SHP77 (cell line): ENCODE results near the gene AGBL1.
A peak's percentile ranks its signal among the peaks of the same experiment; 100 is the strongest.

Experiments used
- DNase-seq, 2 experiments: peaks; one replicate each; lab custom pipeline; 2025; lab: John Stamatoyannopoulos, UW

The AGBL1 gene

GRCh38 chr15:86236356-86237110, 156.9 kb downstream of the AGBL1 start:
- DNase-seq: no peak

GRCh38 chr15:86237111-86237500, 157.4 kb downstream of the AGBL1 start:
- DNase-seq: no peak

- peak in 1 of 2 experiments; percentile 33 for DNase-seq
Observed at GRCh38 chr15:86247249-86247955, 167.7 kb downstream of the AGBL1 start.

DNA sequence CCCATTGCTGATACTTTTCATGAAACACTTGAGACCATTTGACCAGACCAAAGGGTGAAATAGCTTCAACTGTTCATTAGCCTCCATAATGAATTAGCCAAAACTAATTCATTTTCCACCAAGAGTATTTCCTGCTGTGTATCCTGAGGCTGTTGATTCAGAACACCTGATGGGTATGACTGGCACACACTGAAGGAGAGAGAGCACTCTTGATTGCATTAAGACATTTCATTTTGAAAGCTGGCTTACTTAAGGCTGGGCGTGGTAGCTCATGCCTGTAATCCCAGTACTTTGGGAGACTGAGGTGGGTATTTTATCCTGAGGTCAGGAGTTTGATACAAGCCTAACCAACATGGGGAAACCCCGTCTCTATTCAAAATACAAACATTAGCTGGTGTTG, 175.6 kb downstream of the AGBL1 start:
- no peak for DNase-seq

- DNase-seq: no peak
Observed at GRCh38 chr15:86256628-86257027, 177.0 kb downstream of the AGBL1 start.

- no peak for DNase-seq
Observed at GRCh38 chr15:86259589-86259988, 179.9 kb downstream of the AGBL1 start.

- no peak for DNase-seq
Observed at GRCh38 chr15:86263230-86263629, 183.6 kb downstream of the AGBL1 start.

- no peak for DNase-seq
Observed at GRCh38 chr15:86266896-86267484, 187.3 kb downstream of the AGBL1 start.

- DNase-seq: no peak
Observed at GRCh38 chr15:86267892-86268291, 188.2 kb downstream of the AGBL1 start.

GRCh38 chr15:86268558-86268957, 188.9 kb downstream of the AGBL1 start:
- DNase-seq: no peak

- no peak for DNase-seq
Observed at GRCh38 chr15:86273309-86273708, 193.6 kb downstream of the AGBL1 start.

- no peak for DNase-seq
Observed at GRCh38 chr15:86275361-86275760, 195.7 kb downstream of the AGBL1 start.

DNA sequence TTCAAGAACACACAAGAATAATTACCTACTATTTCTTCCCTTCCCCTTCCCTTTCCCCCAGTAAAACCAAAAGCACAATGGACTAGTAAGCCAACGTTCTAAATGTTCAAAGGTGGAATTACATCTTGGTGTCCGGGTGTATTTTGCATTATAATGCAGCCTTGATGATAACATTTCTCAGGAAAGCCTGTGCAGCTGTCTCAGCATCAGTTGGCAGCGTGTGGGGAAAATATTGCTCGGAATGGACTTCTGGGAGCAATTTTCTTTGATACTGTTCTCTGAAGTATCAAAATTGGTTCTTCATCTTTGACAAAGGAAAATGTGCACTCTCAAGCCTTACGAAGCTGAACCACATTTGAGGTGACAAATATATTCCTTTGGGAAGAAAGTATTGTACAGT, 198.9 kb downstream of the AGBL1 start:
- DNase-seq: no peak

DNA sequence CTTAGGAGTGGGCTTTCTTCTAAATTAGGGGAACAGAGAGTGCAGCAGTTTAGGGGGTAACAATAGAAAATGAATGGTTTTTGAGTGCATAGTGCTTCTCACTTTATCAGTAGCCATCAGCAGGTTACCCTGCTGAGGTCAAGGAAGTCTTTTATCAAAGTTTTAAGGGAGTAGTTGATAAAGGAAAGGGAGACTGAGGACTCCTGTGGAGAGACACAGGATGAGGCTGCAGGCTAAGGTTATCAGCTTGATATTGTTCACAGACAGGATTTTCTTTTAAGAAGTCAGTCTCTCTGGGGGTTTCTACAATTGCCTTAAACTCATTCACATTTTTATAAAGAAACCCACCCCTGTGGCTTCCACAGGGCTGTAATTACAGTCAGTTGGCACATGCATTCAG, 205.0 kb downstream of the AGBL1 start:
- no peak for DNase-seq

DNA sequence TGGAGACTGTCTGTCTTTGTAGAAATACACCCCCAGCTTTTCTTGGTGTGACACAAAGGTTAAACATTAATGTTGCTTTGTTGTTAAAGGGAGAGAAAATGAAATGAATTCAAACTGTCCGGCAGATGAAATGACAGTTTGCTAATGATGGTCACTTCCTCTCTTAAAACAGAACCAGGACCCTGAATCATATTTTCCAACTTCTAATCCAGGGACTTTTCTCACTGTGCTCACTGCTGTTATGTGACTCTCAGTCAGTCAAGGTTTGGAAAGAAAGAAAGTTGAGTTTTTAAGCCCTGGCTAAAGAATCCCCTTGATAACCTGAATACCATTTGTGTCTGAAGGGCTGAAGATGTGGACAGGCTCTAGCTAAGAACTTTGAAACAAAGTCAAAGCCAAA, 215.8 kb downstream of the AGBL1 start:
- DNase-seq: no peak

DNA sequence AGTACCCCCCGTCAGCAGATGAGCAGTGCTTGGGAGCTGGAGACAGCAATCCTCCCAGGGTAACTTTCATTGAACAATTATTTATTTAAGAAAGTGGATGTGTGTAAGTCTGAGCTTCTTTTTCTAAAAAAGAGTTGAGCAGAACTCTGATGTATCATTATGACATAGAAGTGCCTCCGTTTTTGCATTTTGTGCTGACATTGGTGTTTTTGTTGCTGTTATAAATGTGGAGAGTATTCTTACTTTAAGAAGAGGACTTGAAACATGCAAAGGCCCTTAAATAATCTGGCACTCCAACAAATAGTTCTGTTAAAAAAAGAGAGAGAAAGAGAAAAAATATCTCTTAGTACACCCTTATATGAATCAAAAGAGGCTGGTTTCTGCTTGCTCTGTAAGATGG, 217.1 kb downstream of the AGBL1 start:
- DNase-seq: no peak

DNA sequence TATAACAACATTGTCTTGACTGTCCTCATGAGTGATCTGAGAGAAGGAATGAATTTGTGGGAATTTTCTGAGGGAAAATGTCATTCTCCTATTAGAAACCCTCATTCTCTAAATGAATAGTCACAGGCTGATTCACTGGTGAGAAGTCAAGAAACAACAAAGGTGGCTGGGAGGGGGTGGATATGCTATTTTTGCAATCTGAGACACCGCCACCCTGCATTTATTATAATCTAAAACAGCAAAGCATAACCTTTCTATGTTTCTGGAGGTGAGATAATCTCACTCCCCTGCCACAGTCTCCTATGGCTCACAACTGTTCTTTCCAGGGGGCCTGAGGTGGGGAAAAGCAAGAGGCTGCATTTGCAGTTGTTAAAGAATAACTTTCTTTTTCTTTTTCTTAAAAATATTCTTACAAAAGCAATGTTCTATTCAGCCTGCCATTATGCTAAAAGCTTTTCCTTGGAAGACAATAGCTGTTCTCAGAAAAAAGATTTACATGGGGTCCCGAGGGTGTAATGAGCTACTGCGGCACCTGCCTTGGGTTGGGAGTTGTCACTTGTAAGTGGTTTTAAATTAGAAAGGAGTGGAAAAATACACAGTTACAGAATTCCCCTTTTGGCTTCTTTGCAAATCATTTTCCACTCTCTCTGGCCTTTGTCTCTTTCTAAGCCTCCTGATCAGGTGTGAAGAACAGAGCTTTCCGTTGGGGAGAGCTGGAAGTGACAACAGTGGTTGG, 220.9 kb downstream of the AGBL1 start:
- DNase-seq: no peak

GRCh38 chr15:86311568-86312280, 232.1 kb downstream of the AGBL1 start:
- DNase-seq: no peak

GRCh38 chr15:86312486-86312885, 232.8 kb downstream of the AGBL1 start:
- DNase-seq: no peak

DNA sequence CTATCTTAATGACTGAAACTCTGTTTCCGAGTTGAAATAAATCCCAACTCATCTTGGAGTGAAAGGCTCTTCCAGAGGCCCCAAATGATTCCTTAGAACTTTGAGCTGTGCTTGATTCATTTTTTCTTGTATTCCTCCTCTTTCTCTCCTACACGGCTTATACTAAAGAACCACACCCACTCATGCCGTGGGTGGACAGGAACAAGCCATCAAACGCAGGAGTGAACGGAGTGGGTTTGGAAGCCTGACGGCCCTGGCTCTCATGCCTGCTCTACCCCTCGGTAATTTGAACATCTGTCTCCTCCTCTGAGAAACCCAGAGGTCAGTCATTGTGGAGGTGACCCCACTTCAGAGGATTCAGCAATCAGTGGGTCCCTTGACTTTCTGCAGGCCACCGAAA, 236.5 kb downstream of the AGBL1 start:
- no peak for DNase-seq

- DNase-seq: no peak
Observed at GRCh38 chr15:86316726-86317383, 237.2 kb downstream of the AGBL1 start.
